ENCODE data around the gene TBL1X.

TBL1X gene

GRCh38 chrX:9473708-9474107, 8.8 kb downstream of the TBL1X start:
- TF ChIP-seq POLR2AphosphoS5 (IDR thresholded peaks at IDR 0.05; ENCODE audit: low read depth, low read length) (no peak), SIN3A (IDR thresholded peaks at IDR 0.05; ENCODE audit: borderline replicate concordance, insufficient read depth, low read length) (no peak), FOXP2 (optimal IDR thresholded peaks at IDR 0.05; ENCODE audit: borderline replicate concordance, extremely low read depth, extremely low read length, insufficient read depth) (no peak), REST (IDR thresholded peaks at IDR 0.05; ENCODE audit: insufficient read depth in 1 of 2, low read depth in 2 of 2, low read length in 2 of 2) (no peak), TAF1 (IDR thresholded peaks at IDR 0.05; ENCODE audit: borderline replicate concordance, insufficient read depth, low read length) (no peak)

GRCh38 chrX:9475984-9476383, 11.1 kb downstream of the TBL1X start:
- no peak for TF ChIP-seq REST (IDR thresholded peaks at IDR 0.05; ENCODE audit: insufficient read depth in 1 of 2, low read depth in 2 of 2, low read length in 2 of 2)
- no peak for TF ChIP-seq TAF1 (IDR thresholded peaks at IDR 0.05; ENCODE audit: borderline replicate concordance, insufficient read depth, low read length)
- TF ChIP-seq FOXP2 (optimal IDR thresholded peaks at IDR 0.05; ENCODE audit: borderline replicate concordance, extremely low read depth, extremely low read length, insufficient read depth): no peak

- no peak for TF ChIP-seq REST (IDR thresholded peaks at IDR 0.05; ENCODE audit: insufficient read depth in 1 of 2, low read depth in 2 of 2, low read length in 2 of 2)
- TF ChIP-seq POLR2AphosphoS5 (IDR thresholded peaks at IDR 0.05; ENCODE audit: low read depth, low read length): no peak
- TF ChIP-seq SIN3A (IDR thresholded peaks at IDR 0.05; ENCODE audit: borderline replicate concordance, insufficient read depth, low read length): no peak
- no peak for TF ChIP-seq TAF1 (IDR thresholded peaks at IDR 0.05; ENCODE audit: borderline replicate concordance, insufficient read depth, low read length)
- TF ChIP-seq FOXP2 (optimal IDR thresholded peaks at IDR 0.05; ENCODE audit: borderline replicate concordance, extremely low read depth, extremely low read length, insufficient read depth): no peak
Measured at GRCh38 chrX:9476810-9477575, 12.1 kb downstream of the TBL1X start.

- TF ChIP-seq POLR2AphosphoS5 (IDR thresholded peaks at IDR 0.05; ENCODE audit: low read depth, low read length): no peak
- no peak for TF ChIP-seq FOXP2 (optimal IDR thresholded peaks at IDR 0.05; ENCODE audit: borderline replicate concordance, extremely low read depth, extremely low read length, insufficient read depth)
- TF ChIP-seq REST (IDR thresholded peaks at IDR 0.05; ENCODE audit: insufficient read depth in 1 of 2, low read depth in 2 of 2, low read length in 2 of 2): no peak
- TF ChIP-seq SIN3A (IDR thresholded peaks at IDR 0.05; ENCODE audit: borderline replicate concordance, insufficient read depth, low read length): no peak
- TF ChIP-seq TAF1 (IDR thresholded peaks at IDR 0.05; ENCODE audit: borderline replicate concordance, insufficient read depth, low read length): no peak
Measured at GRCh38 chrX:9482408-9482807, 17.6 kb downstream of the TBL1X start.
